Activated T-helper 1 cell treated with anti-CD3 and anti-CD28 coated beads, Interleukin-12 subunit alpha, Interleukin-12 subunit beta, Interleukin-2, Interleukin-4 antibody, amounts not matched to agents 30 ng/mL and 10 ng/mL and 1 ng/mL, durations not matched to agents 14 hours and 24 hours and 36 hours (primary cell): ENCODE measurements around the gene ARVCF. TPM values are rescaled to one million over a fixed set of nuclear protein-coding genes. Genes with fewer than 3 reads are reported as not detected.

Experiments used
- DNase-seq: peaks from one replicate; pipeline ENCODE4 v3.0.0; 2021; ENCODE audit warnings: low spot score
- H3K27ac Mint-ChIP-seq: one replicate; pipeline ENCODE4 v1.8.0; 2021; ENCODE audit warnings: mild to moderate bottlenecking, mixed read lengths
- H3K27me3 Mint-ChIP-seq: one replicate; pipeline ENCODE4 v1.8.0; 2022; ENCODE audit warnings: mild to moderate bottlenecking, moderate library complexity, mixed read lengths; ENCODE audit not compliant: insufficient read depth
- H3K36me3 Mint-ChIP-seq: one replicate; pipeline ENCODE4 v1.8.0; 2021; ENCODE audit warnings: low read depth, mixed read lengths
- H3K4me1 Mint-ChIP-seq: one replicate; pipeline ENCODE4 v1.8.0; 2021; ENCODE audit warnings: low read depth, mixed read lengths
- H3K4me3 Mint-ChIP-seq: one replicate; pipeline ENCODE4 v1.8.0; 2021; ENCODE audit warnings: mild to moderate bottlenecking, moderate library complexity, mixed read lengths
- H3K9me3 Mint-ChIP-seq: one replicate; pipeline ENCODE4 v1.8.0; 2021; ENCODE audit warnings: mixed read lengths
- intact Hi-C: fragments of 100-400 bp; cut with micrococcal nuclease; formaldehyde crosslinking; loops from one replicate; pipeline ENCODE4 v1.15.1; 2024
- total RNA-seq: library from RNA; stranded (reverse); gene quantifications from 2 replicates; pipeline ENCODE4 v1.2.3, GENCODE V29; 2022

The ARVCF gene
- total RNA-seq, 1 donor from 2014 or later = 2.4 TPM

DNA sequence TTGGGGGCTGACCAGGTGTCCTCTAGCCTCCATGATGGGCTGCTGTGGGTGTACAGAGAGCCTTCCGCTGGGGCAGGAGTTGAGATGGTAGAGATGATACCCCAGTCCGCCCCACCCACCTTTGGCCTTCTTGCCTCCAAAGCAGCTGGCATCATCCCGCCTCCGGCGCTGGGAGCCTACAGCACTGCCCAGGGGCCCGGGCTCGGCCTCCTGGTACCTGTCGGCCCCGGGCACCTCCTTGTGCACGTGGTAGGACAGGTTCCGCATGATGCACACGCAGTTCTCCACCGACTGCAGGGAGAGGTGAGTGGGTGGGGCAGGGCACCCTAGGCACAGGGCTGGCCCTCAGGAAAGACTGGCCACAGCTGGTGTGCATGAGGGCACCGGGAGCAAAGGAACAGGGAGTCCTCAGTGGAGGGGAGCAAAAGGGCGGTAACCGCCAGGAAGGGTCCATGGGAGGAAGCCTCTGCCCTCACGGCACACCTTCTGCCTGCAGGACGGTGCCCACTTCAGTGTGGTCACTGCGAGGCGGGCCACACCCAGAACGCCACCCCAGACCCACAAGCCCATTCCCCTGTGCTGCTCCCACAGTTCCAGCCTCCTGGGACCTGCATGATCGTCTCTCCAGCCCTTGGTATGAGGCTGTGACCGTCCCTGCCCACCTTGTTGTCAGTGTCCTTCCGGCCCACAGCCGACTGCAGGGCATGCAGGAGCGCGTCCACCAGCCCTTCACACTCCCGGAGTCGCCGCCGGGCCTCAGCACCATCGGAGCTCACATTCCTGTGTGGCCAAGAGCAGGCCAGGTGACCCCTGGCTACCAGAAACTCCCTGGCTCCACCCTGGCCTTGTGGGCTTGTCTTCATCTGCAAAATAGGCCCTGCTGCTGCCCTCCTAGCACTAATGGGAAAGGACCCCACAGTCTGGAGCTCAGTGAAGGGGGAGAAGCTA is 39.1 kb downstream of the ARVCF start:
- Mint-ChIP-seq H3K36me3 (no peaks in the 10 kb centered on the region), H3K9me3 (no peaks in the 10 kb centered on the region), H3K4me3 (no peak overlapping the region), H3K27ac (no peak overlapping the region), H3K4me1 (peaks cover 9% of the 10 kb centered on the region), H3K27me3 (no peaks in the 10 kb centered on the region)
- DNase-seq = no peak
- intact Hi-C loops = loop anchor here (10.0 kb wide), 1 partner anchor 457 kb away; the partner anchor contains the start of gene SCARF2

DNA sequence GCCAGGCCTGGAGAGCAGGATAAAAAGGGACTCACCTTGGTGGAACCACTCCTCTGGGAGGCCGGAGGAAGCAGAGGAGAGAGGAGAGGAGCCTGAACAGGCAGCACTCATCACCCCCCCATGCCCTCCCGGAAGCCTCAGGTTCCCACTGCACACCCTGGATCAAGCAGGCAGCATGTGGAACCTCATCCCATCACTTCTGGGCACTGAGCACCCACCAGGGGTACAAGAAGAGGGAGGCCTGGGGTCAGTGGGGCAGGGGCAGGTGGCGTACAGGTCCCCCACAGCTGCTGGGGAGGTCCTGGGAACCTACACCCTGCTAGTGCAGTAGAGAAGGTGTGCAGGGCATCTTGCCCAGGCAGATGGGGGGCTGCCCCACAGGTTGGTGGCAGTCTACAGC is 40.0 kb downstream of the ARVCF start:
- no peaks in the 10 kb centered on the region for H3K27me3 Mint-ChIP-seq
- H3K4me1 Mint-ChIP-seq = peaks cover 9% of the 10 kb centered on the region
- intact Hi-C loops = loop anchor here (10.0 kb wide), 1 partner anchor 458 kb away; the partner anchor contains the start of gene SCARF2
- H3K36me3 Mint-ChIP-seq = no peaks in the 10 kb centered on the region
- no peak overlapping the region for H3K4me3 Mint-ChIP-seq
- no peak for DNase-seq
- no peaks in the 10 kb centered on the region for H3K9me3 Mint-ChIP-seq
- H3K27ac Mint-ChIP-seq = no peak overlapping the region

DNA sequence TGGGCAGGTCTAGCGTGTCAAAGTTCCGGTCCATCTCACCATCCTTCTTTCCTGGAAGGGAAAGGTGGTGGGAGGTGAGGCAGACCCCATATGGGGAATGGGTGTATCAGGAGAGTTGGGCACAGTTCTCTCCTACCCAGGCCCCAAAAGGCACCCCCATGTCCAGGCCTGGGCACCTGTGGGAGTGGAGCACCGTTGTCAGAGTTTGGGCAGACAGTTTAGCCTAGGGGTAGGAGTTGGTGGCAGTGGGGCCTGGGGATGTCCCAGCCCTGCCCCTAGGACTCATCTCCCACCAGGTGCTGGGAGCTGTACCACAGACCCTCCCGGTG is 41.0 kb downstream of the ARVCF start:
- no peak overlapping the region for H3K4me3 Mint-ChIP-seq
- H3K9me3 Mint-ChIP-seq = no peaks in the 10 kb centered on the region
- H3K27me3 Mint-ChIP-seq = no peaks in the 10 kb centered on the region
- no peak for DNase-seq
- peaks cover 9% of the 10 kb centered on the region for H3K4me1 Mint-ChIP-seq
- no peaks in the 10 kb centered on the region for H3K36me3 Mint-ChIP-seq
- no peak overlapping the region for H3K27ac Mint-ChIP-seq
- intact Hi-C loops = loop anchor here (10.0 kb wide), 1 partner anchor 459 kb away; the partner anchor contains the start of gene SCARF2

DNA sequence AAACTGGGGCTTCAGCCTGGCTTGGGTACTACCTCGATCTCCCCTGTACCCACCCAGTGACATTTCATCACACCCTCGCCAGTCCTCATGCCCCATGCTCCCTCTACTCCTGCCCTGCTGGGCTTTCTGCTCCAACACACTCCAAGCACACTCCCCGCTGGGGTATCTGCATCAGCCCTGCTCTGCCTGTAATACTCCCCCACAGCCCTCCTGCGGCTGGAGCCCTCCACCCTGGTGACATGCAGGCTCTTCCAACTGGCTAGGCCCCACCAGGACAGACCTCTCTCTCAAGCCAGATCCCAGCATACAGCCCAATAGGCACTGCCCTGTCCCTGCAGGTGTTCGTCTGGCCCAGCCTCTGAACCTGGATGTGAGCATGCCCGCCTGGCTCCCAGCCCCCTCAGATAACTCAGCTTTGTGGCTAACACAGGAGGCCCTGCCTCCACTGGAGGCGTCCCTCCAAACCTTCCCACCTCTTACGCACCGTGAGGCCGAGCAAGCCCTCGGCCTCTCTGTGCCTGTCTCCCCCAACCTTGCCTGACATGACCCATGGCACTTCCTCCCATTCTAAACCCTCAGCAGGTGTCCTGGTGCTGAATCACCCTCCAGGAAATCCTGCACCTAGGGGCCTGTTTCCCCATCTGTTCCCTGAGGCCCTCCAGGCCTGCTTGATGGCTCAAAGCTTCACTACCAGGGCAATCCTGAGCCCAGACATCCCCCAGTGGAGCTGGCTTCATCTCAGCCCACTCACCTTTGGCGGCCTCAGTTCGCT is 41.5 kb downstream of the ARVCF start:
- no peaks in the 10 kb centered on the region for H3K9me3 Mint-ChIP-seq
- H3K27me3 Mint-ChIP-seq = no peaks in the 10 kb centered on the region
- intact Hi-C loops = loop anchor here (5.0 to 10.0 kb wide), 2 partner anchors 292 to 460 kb away; partner anchors contain the start of genes RTN4R and SCARF2
- no peak overlapping the region for H3K4me3 Mint-ChIP-seq
- peaks cover 9% of the 10 kb centered on the region for H3K4me1 Mint-ChIP-seq
- no peak overlapping the region for H3K27ac Mint-ChIP-seq
- H3K36me3 Mint-ChIP-seq = no peaks in the 10 kb centered on the region
- no peak for DNase-seq

DNA sequence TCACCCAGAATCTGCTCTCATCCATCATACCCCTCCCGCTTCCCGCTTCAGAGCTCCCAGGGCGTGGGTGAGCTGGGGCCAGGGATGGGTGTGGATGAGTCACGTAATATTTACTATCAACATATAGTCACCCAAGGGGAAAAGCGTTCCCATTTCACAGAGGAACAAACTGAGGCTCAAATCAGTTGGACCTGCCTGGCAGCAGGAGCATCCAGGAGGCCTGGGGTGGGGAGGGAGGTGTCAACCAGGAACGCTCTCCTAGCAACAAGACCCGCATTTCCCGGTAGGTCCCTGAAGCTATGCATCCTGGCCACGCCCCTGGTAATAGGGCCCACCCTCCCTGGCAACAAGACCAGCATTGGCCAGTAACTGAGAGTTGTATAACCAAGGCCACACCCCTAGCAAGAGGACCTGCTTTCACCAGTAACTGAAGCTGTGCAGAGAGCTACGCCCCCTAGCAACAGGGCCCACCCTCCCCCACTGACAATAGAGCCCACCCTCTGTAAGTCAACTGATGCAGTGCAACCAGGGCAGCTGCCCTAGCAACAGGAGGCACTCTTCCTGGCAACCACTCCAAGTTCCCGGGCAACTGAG is 42.3 kb downstream of the ARVCF start:
- intact Hi-C loops = loop anchor here (5.0 to 10.0 kb wide), 2 partner anchors 293 to 460 kb away; partner anchors contain the start of genes RTN4R and SCARF2
- no peaks in the 10 kb centered on the region for H3K9me3 Mint-ChIP-seq
- peaks cover 9% of the 10 kb centered on the region for H3K4me1 Mint-ChIP-seq
- DNase-seq = no peak
- H3K27ac Mint-ChIP-seq = no peak overlapping the region
- H3K36me3 Mint-ChIP-seq = no peaks in the 10 kb centered on the region
- H3K27me3 Mint-ChIP-seq = no peaks in the 10 kb centered on the region
- no peak overlapping the region for H3K4me3 Mint-ChIP-seq

DNA sequence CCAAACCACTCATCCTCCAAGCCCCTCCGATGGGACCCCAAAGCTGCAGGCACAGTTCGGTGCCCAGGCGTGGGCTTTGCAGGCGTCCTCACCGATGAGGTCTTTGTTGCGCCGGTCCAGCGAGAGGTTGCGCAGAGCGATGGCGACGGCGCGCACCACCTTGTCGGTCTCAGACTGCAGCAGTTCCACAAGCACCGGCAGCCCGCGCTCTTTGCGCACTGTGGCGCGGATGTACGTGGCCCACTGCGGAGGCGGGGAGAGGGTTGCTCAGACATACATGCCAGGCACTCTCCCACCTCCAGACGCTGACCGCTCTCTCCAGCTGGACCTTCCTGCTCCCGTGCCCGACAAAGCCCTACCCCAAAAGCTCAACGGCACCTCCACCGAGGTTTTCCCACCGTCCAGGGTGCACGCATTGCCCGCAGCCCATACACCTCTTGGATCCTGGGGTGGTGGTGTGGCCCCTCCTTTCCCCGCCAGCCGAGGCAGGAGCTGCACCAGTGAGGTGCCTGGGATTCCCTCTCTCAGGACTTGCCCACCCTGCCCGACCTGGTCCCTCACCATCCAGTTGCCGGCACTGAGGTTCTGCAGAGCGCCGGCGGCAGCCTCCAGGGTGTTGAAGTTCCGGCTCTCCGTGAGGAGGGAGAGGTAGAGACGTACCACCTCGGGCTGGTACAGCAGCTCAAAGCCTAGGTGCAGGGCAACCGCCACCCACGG is 42.9 kb downstream of the ARVCF start:
- no peaks in the 10 kb centered on the region for H3K27me3 Mint-ChIP-seq
- no peak overlapping the region for H3K27ac Mint-ChIP-seq
- no peaks in the 10 kb centered on the region for H3K36me3 Mint-ChIP-seq
- peaks cover 9% of the 10 kb centered on the region for H3K4me1 Mint-ChIP-seq
- no peak for DNase-seq
- no peak overlapping the region for H3K4me3 Mint-ChIP-seq
- H3K9me3 Mint-ChIP-seq = no peaks in the 10 kb centered on the region
- intact Hi-C loops = loop anchor here (5.0 to 10.0 kb wide), 2 partner anchors 294 to 461 kb away; partner anchors contain the start of genes RTN4R and SCARF2

DNA sequence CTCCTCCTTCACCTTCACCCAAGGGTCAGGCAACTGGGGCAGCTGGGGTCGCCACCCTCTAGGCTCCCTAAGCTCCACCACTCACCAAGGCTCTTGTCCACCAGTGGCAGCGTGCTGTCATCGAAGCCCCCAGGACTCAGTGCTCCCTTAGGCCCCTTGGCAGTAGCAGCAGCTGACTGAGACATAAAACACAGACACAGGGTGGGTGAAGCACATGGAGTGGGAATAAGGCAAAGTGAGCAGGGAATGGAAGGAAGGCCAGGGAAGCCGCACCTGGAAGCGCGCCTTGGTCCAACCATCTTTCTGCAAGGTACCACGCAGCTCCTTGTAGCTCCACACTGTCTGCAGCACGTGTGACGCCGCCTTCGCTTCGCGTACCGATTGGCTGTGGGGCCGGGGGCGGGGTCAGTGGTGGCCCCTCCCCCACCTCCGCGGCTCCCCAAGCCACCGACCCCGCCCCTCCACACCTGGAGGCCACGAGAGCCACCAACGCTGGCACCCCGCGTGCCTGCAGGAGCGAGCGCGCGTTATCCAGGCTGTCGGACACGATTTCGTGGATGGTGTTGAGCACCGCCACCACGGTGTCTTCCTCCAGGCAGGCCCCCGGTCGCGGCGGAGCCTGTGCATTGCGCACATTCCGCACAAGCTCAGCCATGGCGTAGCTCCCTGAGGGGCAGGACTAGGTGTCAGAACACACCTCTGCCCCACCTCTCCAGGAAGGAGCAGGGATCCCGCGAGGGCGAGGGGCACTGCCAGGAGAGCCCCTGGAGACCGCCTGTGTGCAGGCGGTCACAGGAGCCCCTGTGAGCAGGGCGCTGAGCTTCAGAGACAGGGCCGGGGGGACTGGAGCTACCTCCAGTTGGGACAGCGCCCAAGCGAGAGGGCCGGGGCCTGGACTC is 43.7 kb downstream of the ARVCF start:
- H3K36me3 Mint-ChIP-seq = no peaks in the 10 kb centered on the region
- H3K4me3 Mint-ChIP-seq = no peak overlapping the region
- no peaks in the 10 kb centered on the region for H3K9me3 Mint-ChIP-seq
- intact Hi-C loops = loop anchor here (5.0 to 10.0 kb wide), 2 partner anchors 294 to 462 kb away; partner anchors contain the start of genes RTN4R and SCARF2
- DNase-seq = no peak
- no peaks in the 10 kb centered on the region for H3K27me3 Mint-ChIP-seq
- peaks cover 9% of the 10 kb centered on the region for H3K4me1 Mint-ChIP-seq
- no peak overlapping the region for H3K27ac Mint-ChIP-seq

DNA sequence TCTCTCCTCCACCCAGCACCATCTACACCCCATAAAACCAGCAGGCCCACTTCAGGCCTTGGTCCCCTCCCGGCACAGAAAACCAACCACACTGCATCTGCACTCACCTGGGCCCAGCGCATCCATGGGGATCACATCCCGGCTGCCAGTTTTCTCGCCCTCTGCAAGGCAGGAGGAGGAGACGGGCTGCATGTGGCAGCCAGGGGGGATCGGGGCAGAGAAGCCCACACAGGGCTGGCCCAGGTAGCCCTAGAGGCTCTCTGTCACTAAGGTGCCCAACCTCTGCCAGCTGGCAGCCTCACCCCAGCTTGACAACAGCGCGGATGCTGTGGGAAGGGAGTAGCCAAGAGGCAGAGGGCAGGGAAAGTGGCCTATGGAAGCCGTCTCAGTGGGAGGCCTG is 44.4 kb downstream of the ARVCF start:
- Mint-ChIP-seq H3K4me3 (no peak overlapping the region), H3K9me3 (no peaks in the 10 kb centered on the region), H3K27me3 (no peaks in the 10 kb centered on the region), H3K4me1 (peaks cover 9% of the 10 kb centered on the region), H3K27ac (no peak overlapping the region), H3K36me3 (peaks cover 3% of the 10 kb centered on the region)
- no peak for DNase-seq
- intact Hi-C loops = loop anchor here (5.0 to 10.0 kb wide), 2 partner anchors 295 to 463 kb away; partner anchors contain the start of genes RTN4R and SCARF2

DNA sequence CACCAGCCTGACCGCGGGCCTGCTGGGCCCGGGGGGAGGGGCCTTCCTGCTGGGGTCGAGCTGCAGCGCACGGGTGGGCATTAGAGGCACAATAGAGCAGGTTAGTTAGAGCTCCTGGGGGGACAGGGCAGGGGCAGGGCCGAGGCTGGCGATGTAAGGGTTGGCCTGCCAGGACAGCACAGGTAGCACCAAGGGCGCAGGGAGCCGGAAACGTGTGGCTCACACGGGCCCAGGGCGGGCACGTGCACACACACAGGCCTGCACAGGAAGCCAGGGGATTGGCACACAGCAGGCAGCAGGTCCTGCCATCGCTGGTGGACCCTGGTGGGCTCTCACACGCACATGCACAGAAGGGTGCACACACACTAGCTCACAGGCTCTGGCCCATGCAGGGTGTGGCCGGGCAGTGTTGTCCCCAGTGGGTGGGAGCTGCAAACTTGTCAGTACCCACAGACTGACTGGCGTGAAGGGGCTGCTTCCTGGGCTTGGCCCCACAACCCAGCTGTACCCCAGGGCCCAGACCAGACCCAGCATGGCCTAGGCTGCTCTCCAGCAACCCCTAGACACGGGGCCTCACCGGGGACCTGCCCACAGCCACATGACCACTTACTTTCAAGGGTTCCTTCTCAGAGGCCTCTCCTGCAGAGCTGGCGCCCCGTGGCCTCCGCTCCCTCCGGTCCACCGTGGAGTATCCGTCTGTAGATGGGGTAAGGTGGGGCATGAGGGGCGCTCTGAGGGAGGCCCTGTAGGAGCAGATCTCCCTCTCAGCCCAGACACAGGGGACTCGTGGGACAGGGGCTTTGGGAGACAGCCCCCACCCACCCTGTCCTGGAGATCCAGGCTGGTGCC is 45.1 kb downstream of the ARVCF start:
- H3K4me3 Mint-ChIP-seq = no peak overlapping the region
- no peaks in the 10 kb centered on the region for H3K9me3 Mint-ChIP-seq
- H3K27me3 Mint-ChIP-seq = no peaks in the 10 kb centered on the region
- no peak overlapping the region for H3K27ac Mint-ChIP-seq
- no peak for DNase-seq
- intact Hi-C loops = loop anchor here (2.0 to 10.0 kb wide), 3 partner anchors 296 to 463 kb away; partner anchors contain the start of genes RTN4R and SCARF2
- peaks cover 9% of the 10 kb centered on the region for H3K4me1 Mint-ChIP-seq
- H3K36me3 Mint-ChIP-seq = peaks cover 8% of the 10 kb centered on the region

DNA sequence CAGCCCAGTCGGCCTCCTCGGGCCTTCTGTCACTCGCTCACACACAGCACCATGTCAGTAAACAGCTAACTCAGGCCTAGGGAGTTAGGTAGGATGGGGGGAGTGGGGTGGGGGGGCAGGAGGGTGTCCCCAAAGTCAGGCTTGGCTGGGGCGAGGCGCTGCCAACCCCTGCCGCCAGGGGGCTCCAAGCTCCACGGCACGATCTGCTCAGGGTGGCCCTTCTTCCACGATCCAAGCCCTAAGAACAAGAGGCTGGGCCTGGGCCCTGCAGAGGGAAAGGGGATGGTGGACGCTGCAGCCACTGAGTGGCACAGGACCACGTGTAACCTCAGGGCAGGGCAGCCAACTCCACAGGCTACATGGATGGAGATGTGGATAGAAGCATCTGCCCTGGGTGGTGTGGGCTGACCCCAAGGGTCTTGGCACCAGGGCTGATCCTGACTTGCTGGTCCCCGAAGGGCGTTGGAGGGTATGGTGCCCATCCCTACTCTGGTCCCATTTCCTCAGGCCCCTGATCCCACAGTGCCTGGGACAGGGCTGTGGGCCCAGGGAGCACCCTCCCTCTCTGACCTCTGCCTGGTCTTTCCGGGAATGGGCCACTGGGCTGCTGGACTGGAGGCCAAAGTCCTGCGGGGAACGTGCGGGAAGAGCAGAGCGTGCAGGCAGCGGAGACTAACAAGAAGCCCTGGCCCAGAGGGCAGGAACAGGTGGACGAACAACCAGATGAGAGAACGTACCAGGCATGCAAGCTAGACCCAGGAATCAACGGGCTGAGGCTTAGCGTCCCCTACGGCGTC is 45.9 kb downstream of the ARVCF start:
- H3K9me3 Mint-ChIP-seq = no peaks in the 10 kb centered on the region
- peak; percentile 69 for DNase-seq
- H3K4me3 Mint-ChIP-seq = no peak overlapping the region
- no peak overlapping the region for H3K27ac Mint-ChIP-seq
- intact Hi-C loops = loop anchor here (1.0 to 10.0 kb wide), 6 partner anchors 43 to 464 kb away; partner anchors contain the start of genes DGCR8, RTN4R and SCARF2
- no peaks in the 10 kb centered on the region for H3K27me3 Mint-ChIP-seq
- peaks cover 8% of the 10 kb centered on the region for H3K36me3 Mint-ChIP-seq
- peaks cover 9% of the 10 kb centered on the region for H3K4me1 Mint-ChIP-seq
